SH-SY5Y (cell line): ENCODE measurements around the gene SMARCB1.

Experiments
- GATA2 ChIP-seq: IDR thresholded peaks from 2 replicates; pipeline ENCODE4 v1.6.1; 2011; ENCODE audit warnings: mild to moderate bottlenecking, low read depth, low read length
- GATA3 ChIP-seq: IDR thresholded peaks from 2 replicates; pipeline ENCODE4 v1.6.1; 2011; ENCODE audit warnings: low read depth, mild to moderate bottlenecking, low read length, moderate library complexity

DNA sequence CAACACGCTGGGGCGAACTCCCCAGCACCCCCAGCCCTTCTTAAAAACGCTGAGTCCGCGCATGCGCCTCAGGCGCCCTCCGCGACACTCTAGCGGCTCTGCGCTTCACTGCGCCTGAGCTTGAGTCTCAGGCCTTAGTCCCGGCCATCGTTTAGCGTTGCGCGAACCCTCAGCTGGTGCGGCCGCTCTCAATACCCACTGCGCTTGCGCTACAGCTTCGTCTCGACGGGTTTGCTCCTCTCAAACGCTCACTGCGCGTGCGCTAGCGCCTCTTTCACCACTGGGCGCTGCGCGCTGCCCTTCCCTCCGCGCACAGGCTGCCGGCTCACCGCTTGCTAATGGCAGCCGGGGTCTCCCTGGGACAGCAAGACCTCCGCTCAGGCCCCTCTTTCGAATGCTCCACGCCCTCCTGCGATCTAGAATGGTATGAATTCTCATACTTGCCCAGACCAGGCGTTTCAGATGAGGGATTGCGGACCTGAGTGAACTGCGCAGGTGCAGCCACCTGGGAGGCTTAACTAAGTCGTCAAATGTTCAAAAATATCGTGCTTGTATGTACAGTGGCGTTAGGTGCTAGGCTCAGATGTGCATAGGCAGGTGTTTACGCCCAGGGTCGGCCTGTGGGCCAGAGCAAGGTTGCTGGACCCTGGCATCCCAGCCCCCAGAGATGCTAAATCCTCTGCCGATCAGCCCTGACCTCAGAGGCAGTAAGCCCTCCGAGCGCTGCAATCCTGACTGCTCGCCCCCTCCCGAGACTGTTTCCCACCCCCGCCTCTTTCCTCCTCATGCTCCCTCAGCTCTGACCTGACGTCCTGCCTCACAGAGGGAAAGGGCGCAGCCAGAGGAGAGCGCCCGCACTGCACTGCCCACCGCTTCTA is 71.1 kb downstream of the SMARCB1 start, which contains the start of gene SLC2A11:
- TF ChIP-seq GATA2 (no peak), GATA3 (no peak)
